ENCODE data around the gene DNAJC18.
"Not testable (repeated sequence)": the region's sequence is repeated elsewhere in the genome, so short reads cannot be mapped to it uniquely, and the experiment has no call there.

Gene DNAJC18

DNA sequence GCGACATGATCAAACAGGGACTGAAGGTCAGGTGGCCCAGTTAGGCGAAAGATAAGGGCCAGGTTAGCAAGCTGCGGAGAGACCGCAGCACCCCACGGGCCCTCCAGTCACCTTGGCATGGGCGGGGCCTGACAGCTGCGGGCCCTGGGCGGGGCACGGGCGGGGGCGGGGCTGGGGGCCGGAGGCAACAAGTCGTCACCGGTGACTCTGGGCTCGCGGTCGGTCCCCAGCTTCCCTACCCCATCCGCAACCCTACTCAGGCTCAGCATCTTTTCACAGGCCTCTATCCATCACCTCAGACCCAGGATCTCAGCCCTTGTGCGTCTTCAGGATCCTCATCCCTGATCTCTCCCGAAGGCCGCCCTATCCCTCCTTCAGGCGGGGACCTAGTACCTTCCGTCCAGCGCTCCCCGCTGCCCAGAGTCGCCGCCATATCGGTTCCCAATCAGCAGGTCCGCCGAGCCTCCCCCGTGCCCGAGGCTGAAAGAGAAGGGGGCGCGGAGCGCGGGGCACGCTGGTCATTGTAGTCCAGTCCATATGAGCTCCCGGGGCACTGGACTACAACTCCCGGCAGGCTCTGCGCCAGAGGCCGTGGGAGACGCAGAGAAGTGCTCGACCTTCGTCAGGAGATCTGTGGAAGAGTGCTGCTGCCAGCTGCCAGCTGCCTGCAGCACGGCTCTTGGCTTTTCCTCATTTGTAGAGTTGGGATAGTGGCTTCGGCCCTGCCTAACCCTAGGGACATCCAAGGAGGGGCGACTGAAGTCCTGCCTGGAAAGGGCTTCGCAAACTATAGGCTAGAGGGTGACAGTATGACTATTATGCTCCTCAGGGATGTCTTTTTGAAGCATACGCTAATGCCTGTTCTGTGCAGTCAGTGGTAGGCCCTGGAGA lies at the start of gene DNAJC18:
Gene DNAJC18 (minus strand): TSS at position 513 of the 891 bp plus-strand sequence. CDS start 80 bp downstream, at position 433.
- peak; percentile 93 for DNase-seq

DNA sequence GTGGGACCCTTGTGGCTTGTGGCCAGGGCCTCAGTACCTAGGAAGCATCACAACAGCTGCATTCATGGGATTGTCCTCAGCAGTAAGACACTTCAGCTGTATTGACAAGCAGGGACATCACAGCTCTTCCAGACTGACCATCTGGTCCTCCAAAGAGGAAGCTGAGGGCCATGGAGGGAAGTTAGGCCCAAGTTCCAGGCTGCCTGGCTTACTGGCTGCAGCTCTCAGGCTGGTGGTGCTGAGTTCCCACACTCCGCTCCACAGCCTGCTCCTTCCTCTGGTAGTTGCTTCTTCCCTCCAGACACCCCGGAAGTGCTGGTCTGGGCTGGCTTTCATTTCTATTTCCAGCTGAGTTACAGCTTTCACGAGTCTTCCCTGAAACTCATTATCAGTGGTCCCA lies 48.9 kb upstream of the DNAJC18 start:
- DNase-seq, result peak; percentile 19

DNA sequence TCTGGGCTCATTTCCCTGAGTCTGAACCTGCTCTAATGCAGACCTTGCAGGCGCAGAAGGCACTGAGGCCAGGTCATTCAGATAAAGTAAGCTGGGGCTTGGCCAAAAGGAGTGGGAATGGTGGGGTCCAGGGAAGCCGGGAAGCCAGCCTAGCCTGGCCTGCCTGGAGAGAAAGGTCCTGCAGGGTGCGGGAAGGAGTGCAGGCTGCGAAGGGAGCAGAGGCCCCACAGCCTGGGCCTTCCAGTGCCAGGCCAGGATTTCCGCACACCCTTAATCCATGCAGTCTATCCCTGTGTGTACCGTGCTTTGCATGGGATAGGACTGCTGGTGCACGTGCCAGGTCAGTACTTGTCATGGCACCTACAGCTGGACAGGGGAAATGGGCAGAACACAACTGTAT lies 46.9 kb upstream of the DNAJC18 start:
- DNase-seq, result no peak

DNA sequence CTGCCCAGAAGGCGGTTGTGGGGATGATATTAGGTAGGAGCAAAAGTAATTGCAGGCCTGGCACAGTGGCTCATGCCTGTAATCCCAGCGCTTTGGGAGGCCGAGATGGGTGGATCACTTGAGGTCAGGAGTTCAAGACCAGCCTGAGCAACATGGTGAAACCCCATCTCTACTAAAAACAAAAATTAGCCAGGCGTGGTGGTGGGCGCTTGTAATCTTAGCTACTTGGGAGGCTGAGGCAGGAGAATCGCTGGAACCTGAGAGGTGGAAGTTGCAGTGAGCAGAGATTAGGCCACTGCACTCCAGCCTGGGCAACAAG lies 43.5 kb upstream of the DNAJC18 start:
- not testable (repeated sequence) for DNase-seq

DNA sequence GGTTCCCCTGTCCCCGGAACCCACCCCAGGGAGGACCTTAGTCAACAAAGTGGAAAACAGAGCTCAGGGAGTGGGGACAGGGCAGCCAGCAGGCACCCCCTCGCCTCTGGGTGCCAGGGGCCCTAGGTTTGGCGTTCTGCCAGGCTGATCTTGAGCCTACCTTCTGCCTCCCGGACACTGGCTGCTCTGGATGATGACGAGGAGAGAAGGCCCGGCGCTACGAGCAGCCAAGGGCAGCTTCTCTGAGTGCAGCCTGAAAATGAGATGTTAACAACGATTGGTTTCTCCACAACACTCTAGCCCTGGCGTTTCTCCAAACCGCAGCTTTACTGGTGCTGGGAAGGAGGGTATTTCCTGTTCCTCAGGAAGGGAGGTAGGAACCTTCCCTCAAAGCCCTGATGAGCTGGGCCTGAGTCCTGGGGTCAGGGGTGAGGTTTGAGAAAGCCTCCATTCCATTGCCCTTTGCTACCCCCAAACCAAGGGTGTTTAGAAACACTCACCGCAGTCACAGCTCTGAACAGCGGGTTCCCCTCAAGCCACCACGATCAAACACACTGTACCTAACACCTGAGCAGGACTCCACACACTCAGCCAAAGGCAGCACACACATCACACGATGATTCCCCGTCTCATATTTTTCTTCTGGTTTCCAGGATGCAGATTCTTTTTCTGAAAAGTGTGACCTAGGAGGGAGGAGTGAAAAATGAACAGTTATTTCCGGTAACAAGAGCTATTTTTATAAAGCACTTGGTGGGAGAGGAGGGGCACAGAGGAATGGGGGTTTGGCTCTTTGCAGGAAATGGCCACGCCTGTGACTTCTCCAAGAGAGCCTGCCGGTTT lies 42.9 kb upstream of the DNAJC18 start, which contains the start of gene STING1:
Gene STING1 (minus strand): TSS at position 709 of the 840 bp plus-strand sequence. CDS start 1,054 bp downstream, outside the sequence.
- DNase-seq, result peak; percentile 99

DNA sequence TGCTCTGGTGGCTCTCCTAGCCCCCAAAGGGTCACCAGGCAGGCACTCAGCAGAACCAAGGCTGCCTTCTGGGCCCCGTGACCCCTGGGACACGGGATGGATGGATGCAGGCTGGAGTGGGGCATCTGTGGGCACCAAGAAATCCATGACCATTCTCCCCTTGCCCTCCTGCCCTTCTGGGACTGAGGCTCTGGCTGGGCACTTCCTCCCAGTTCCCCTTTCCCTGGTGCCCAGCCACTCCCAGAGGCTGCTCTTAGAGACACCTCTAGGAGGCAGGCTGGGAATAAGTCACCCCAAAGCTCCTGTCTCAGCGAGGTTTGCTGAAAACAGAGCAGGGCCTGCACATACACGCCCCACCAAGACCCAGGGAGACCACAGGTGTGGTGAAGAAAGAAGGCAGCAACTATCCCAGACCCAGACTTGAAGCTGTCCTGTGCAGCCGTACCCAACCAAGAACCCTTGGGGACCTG lies 42.3 kb upstream of the DNAJC18 start:
- DNase-seq, result peak; percentile 67

DNA sequence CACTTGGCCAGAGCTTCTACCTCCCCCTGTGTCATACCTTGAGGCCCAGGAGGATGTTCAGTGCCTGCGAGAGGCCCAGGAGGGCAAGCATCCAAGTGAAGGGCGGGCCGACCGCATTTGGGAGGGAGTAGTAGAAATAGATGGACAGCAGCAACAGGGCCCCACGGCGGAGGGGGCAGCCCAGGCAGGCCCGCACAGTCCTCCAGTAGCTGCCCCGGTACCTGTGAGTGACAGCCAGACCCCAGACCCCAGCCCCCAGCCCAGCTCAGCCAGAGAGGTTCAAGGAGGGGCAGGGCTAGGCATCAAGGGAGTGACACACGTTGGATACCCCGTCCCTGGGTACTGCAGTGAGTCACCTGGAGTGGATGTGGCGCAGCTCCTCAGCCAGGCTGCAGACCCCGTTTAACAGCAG lies 41.8 kb upstream of the DNAJC18 start:
- DNase-seq, result peak; percentile 84

DNA sequence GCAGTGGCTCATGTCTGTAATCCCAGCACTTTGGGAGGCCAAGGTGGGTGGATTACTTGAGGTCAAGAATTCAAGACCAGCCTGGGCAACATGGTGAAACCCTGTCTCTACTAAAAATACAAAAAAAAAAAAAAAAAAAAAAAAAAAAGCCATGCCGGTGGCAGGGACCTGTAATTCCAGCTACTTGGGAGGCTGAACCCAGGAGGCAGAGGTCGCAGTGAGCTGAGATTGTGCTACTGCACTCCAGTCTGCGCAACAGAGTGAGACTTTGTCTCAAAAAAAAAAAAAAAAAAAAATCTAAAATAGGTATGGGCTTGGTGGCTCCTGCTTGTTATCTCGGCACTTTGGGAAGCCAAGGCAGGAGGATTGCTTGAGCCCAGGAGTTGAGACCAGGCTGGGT lies 40.4 kb upstream of the DNAJC18 start:
- DNase-seq, result not testable (repeated sequence)

DNA sequence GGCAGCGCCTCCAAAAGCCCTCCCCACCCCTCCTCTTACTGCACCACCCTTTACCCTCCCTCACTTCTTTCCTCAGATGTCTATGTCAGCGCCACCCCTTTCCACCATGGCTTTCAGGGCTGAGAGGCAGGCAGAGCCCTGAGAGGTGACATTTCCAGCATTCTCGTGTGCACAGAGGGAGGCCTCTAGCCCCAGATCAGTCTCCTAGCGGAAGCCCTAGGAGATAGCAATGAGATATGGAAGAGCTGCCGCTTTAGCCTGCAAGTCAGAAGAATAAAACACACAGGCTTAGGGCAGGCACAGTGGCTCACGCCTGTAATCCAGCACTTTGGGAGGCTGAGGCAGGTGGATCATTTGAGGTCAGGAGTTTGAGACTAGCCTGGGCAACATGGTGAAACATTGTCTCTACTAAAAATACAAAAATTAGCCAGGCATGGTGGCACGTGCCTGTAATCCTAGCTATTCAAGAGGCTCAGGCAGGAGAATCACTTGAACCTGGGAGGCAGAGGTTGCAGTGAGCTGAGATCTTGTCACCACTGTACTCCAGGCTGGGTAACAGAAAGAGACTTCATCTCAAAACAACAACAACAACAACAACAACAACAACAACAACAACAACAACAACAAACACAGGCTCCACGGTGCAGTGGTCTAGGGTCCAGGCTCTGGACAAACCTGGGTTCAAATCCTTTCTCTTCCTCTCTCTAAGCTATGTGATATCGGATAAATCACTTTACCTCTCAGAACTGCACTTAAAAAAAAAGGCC lies 39.5 kb upstream of the DNAJC18 start:
- DNase-seq, result peak; percentile 70

DNA sequence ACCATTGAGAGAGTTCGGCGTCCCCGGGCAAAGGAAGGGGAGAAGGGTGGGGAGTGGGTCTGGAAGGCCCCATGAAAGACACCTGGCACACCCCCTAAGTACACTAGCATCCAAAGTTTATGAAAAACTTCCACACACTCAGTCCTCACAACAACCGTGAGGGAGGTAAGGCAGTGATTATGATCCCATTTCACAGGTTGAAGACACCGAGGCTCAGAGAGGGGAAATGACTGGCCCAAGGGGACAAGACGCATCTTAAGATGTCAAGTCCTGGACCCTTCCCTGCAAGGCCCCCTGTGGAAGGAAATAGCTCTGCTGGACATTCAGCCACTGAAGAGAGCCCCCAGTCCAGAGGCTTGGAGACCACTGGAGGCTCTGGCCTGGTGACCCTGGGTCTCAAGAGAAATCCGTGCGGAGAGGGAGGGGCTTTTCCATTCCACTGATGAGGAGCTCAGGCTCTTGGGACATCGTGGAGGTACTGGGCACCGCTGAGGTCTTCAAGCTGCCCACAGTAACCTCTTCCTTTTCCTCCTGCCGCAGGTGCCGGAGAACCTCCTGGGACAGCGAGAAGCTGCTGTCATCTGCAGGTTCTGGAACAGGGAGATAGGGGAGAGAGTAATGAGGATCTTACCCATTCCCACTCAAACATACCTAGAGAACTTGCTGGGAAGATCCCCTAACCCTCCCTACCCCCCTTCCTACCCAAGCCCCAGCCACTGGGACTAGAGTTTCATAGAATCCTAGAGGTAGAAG lies 36.7 kb upstream of the DNAJC18 start:
- DNase-seq, result no peak

DNA sequence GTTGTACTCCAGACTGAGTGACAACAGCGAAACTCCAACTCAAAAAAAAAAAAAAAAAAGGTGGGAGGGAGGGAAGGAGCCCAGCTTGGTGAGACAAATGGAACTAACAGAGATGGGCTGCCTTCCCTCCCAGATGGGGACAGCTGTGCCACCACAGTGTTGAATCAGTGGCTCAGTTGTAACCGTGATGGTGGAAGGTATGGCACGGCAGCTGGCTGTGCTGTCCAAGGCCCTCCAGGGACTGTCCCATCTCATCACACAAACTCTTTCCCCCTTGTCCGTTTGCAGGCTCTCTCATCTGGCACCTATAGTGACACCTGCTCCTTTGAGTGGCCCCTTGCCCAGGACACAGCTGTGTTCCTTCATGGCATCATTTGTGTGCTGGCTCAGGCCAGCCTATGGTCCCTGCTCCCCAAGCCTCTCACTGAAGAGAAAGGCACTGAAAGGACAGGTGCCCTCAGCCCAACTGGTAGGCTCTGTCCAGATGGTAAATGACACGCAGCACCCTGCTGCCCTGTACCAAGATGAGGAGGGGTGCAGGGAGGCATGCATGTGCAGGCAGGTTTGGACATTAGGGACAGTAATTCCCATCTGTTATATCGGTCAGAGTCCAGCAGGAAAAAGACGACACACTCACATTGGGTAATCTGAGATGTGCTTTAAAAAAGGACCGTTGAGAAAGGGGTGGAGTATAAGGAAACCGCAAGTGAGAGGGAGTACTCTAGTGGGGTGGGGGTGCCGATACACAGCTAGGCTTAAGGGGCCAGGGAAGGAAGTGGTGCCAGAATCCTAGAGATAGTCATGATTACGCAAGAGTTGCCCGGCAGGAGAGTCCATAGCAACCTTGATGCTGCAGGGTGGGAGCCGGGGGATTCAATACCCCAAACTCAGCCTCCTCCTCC lies 35.8 kb upstream of the DNAJC18 start:
- peak; percentile 98 for DNase-seq

DNA sequence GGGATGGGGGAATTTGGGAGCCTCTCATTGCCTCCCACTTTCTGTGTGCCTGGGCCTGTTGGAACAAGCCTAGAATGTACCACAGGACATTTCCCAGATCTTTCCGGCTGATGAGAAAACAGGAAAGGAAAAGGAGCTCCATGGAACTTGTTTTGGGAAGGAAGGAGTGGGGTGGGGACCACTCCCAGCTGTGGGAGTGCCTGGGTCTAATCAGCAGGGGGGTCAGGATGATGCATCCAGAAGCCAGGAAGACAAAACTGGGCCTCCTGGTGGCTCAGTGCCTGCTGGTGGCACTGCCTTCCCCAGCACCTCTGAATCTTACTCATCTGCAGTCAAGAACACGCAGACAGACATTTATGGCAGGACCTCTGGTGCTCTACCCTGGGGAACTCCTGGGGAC lies 34.2 kb upstream of the DNAJC18 start:
- peak; percentile 45 for DNase-seq

DNA sequence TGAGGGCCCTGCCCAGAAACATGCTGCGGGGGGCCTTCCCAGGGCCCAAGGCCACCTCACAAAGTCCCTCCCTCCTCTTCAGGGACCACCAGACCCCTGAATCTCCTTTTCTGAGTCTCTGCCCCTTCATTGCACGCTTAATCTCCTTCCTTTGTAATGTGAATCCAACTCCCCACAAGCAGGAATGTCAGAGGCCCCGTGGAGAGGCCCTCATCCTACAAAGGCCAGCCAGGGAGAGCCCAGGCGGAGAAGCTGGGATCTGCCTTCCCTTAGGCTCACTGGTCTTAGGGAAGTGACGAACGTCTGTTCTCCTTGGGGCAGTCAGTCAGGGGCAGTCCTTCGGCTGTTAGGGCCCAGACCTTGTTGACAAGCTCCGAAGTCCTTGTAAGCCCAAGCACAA lies 33.8 kb upstream of the DNAJC18 start:
- no peak for DNase-seq

DNA sequence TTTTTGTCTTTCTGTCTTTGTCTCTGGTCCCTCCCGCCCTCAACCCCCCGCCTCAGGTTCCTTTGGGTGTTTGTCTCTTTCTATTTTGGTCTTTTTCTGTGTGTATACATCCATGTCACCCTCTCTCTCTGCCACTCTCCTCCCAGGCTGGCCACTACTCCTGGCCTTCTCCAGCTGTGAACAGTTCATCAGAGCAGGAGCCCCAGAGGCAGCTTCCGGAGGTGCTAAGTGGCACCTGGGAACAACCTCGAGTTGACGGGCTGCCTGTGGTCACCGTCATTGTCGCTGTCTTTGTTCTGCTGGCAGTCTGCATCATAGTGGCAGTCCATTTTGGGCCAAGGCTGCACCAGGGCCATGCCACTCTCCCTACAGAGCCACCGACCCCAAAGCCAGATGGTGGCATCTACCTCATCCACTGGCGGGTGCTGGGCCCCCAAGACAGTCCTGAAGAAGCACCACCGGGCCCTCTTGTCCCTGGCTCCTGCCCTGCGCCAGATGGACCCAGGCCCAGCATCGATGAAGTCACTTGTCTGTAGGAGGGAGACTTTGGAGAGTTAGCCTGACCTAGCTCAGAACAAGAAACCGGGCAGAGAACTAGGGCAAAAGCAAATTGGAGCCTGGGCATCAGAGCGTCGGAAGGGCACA lies 33.2 kb upstream of the DNAJC18 start:
- no peak for DNase-seq

DNA sequence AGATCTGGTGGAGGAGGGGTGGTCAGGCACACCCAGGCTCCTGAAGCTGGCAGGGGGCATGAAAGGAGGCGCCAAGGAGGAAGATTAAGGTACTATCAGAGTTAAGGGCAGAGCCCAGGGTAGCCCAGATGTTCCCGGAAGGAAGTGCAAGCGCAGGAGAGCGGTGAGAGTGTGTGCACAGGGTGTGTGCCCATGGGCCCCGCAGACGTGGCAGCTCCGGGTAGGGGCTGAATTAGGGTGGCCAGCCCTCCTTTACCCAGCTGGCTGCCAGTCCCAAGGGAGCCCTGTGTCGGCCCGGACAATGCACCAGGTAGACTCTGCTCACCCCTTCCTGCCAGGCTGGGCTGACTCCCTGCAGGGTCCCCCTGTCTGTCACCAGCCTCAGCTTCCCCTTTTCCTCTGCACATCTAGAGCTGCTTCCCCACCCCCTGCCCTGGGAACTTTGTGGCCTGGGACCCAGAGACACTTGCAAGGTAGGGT lies 31.5 kb upstream of the DNAJC18 start, which contains the start of gene SMIM33:
Gene SMIM33 (plus strand): TSS at position 184 of the 480 bp plus-strand sequence. CDS start 118 bp downstream, at position 302.
- peak; percentile 74 for DNase-seq

DNA sequence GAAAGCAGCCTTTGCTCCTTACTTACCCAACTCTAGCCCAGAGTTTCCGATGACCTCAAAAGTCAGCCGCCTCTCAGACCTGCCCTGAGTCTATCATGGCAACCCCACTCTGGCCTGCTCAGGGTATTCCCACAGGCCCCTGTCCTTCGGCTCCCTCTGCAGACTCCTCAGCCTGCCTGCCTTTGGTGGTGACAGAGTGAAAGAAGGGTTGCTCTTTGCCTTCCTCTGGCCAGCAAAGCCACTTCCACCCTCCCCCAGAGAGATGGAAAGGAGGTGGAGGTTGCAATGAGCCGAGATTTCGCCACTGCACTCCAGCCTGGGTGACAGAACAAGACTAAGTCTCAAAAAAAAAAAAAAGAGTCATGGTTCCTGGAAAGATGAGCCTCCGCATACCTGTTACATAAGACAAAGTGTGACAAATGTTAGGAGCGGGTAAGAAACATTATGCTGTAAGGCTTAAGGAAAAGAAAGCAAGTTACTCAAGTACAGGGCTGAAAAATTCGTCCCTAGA lies 29.2 kb upstream of the DNAJC18 start:
- DNase-seq, result peak; percentile 53

DNA sequence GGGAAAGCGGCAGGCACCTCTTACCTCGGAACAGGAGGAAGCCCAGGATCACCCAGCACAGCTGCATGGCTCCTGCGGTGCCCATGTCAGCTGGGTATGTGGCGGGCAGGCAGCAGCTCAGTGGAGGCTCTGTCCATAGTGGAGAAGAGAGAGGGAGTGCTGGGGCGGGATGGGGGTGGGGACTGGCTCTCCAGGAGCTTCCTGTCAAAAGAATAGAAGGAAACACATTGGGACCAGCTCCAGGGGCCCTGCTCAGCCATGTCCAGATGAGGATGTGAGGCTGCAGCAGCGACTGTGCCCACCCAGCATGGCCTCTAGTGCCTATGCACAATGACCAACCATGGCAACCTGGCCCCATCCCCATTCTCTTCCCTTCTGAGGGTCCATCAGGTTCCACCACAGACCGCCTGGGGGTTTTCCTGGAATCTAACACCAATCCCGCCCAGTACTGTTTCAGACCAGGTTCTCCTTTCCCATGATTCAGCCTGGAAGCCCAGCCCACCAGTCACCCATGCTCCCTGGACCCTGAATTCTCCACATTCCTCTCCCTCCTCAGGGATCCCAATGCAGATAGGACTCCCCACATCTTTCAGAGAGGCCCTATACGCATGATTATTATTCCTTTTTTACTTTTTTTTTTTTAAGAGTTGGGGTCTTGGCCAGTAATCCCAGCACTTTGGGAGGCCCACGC lies 23.4 kb upstream of the DNAJC18 start, which contains the start of gene ECSCR:
Gene ECSCR (minus strand): TSS at position 158 of the 691 bp plus-strand sequence. CDS start 73 bp downstream, at position 85.
- DNase-seq, result no peak

DNA sequence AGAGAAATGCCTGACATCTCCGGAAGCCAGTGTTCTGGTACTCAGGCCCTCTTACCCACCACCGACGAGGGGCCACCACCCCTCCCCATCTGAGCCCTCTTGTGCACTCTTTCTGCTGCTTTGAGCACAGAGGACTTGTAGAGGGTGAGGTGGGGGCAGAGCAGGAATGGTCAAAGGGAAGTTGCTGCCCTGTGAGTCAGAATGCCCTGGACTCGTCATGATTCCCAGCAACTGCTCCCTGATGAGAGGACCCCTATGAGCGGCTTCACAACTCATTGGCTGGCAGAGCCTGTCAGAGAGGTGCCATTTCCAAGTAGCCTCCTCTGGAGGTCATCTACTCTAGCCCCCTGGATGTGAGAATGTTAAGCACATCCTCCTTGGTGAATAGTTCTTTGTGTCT lies 22.4 kb upstream of the DNAJC18 start:
- DNase-seq, result no peak

DNA sequence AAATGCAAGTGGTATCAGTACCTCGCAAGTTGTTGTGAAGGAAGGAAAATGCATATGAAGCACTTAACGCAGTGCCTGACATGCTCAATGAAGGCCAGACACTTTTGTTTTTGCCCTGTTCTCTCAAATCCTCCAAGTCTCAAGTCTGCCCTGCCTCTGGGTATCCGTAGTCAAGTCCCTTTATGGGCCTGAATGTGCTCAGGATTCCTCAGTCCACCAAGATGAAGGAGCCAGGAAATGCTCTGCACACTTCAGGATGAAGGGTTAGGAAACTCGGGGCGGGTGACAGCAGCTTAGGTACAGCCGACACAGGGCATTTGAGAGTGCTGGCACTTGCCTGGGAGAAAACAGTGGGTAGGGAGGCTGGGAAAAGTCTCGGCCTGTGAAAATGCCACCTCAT lies 21.9 kb upstream of the DNAJC18 start:
- no peak for DNase-seq

All from hematopoietic multipotent progenitor cell treated with erythropoietin and hydrocortisone succinate and interleukin-3 and kit ligand, for 6 days (in vitro differentiated cells).